ENCODE data around the gene NFIB. TPM values are rescaled to one million over a fixed set of nuclear protein-coding genes. Genes with fewer than 3 reads are reported as not detected.

The NFIB gene
- total and polyA plus RNA-seq, 2 of the 13 experiments (the other 11 are each of a cell fraction or from before 2014, with no cell fraction given) = 0.98 to 4.6 TPM

- FAIRE-seq = no peak
- no peak overlapping the region for H3K27ac ChIP-seq (ENCODE audit: extremely low read length, insufficient read depth, low read length)
- POLR2A ChIA-PET = no interaction called here
- no peak for ATAC-seq
- TF ChIP-seq CAMTA2 (CRISPR knock-in tag; IDR thresholded peaks at IDR 0.05; ENCODE audit: borderline replicate concordance) (no peak), ZEB1 (IDR thresholded peaks at IDR 0.05; ENCODE audit: insufficient replicate concordance, low read depth) (no peak), HNF4A (CRISPR knock-in tag; IDR thresholded peaks at IDR 0.05) (no peak), ZNF652 (CRISPR knock-in tag; IDR thresholded peaks at IDR 0.05; ENCODE audit: borderline replicate concordance, low read depth) (no peak), ZFP82 (CRISPR knock-in tag; IDR thresholded peaks at IDR 0.05; ENCODE audit: borderline replicate concordance) (no peak), TOPORS (CRISPR knock-in tag; IDR thresholded peaks at IDR 0.05) (no peak), ZBTB39 (CRISPR knock-in tag; IDR thresholded peaks at IDR 0.05) (no peak), RXRA (CRISPR knock-in tag; IDR thresholded peaks at IDR 0.05) (no peak), ZNF724P (CRISPR knock-in tag; IDR thresholded peaks at IDR 0.05; ENCODE audit: borderline replicate concordance) (no peak), ZNF44 (CRISPR knock-in tag; IDR thresholded peaks at IDR 0.05) (no peak), ZNF12 (CRISPR knock-in tag; IDR thresholded peaks at IDR 0.05) (no peak), ZNF572 (CRISPR knock-in tag; IDR thresholded peaks at IDR 0.05) (no peak)
- no peaks in the 10 kb centered on the region for H3K4me1 ChIP-seq (ENCODE audit: insufficient read depth, low read length)
- no peak overlapping the region for H3K4me2 ChIP-seq (ENCODE audit: low read depth, low read length)
- CTCF ChIA-PET (ENCODE audit: low intra/inter-chr PET ratio, low total read pairs) = no interaction called here
- no peaks in the 10 kb centered on the region for H3K79me2 ChIP-seq (ENCODE audit: insufficient read depth, low read length)
- H4K20me1 ChIP-seq (ENCODE audit: insufficient read depth, low read length) = no peaks in the 10 kb centered on the region
- no peaks in the 10 kb centered on the region for H3K9me3 ChIP-seq (ENCODE audit: low read length)
- no peaks in the 10 kb centered on the region for H3K27me3 ChIP-seq (ENCODE audit: control insufficient read depth in 1 of 2, insufficient read depth in 2 of 2, low read length in 2 of 2)
- H3K4me3 ChIP-seq (replicated peaks in 1 of 3; ENCODE audit: insufficient read depth in 1 of 3, low read depth in 2 of 3, low read length in 3 of 3) = no peak overlapping the region
- H3K36me3 ChIP-seq (replicated peaks in 1 of 2; ENCODE audit: control insufficient read depth in 1 of 2, insufficient read depth in 2 of 2, low read length in 2 of 2) = no peaks in the 10 kb centered on the region
- no peak overlapping the region for H3K9ac ChIP-seq (ENCODE audit: insufficient read depth, low read depth, low read length)
- DNase-seq (ENCODE audit: low spot score) = no peak
- in situ Hi-C loops (cut with HindIII; ENCODE audit: extremely low pct_ligation_motif_present, low pct_unique_long_range_greater_than_20kb) (loop anchor here (10.0 kb wide), 1 partner anchor 217 kb away; no protein-coding TSS in a partner anchor), intact Hi-C loops (cut with micrococcal nuclease; ENCODE audit: unreplicated experiment) (loop anchor here (10.0 kb wide), 1 partner anchor 773 kb away; no protein-coding TSS in a partner anchor)
- H2AFZ ChIP-seq (ENCODE audit: low read length) = no peak overlapping the region
- BruUV-seq (replicated peaks) = no TSS peak
These were observed 206.4 kb downstream of the NFIB start for GRCh38 chr9:14107495-14107894.

Data from HepG2 (cell line).